Astrocyte of the cerebellum (primary cell): ENCODE measurements around the gene CHPT1.

Source experiments
- DNase-seq: peaks from one replicate; pipeline ENCODE4 v3.0.0-alpha.2; 2011; ENCODE audit warnings: low read depth
- H3K4me3 ChIP-seq: 2 replicates; pipeline ENCODE4 v1.5.1; 2011; ENCODE audit warnings: mild to moderate bottlenecking, low read depth, low read length, moderate library complexity
- CTCF ChIP-seq: IDR thresholded peaks from 2 replicates; pipeline ENCODE4 v1.5.1; 2012; ENCODE audit warnings: low read length, low read depth, moderate library complexity, mild to moderate bottlenecking; ENCODE audit errors: missing control alignments
- in situ Hi-C: cut with HindIII; loops from 2 replicates; pipeline ENCODE4 v1.10.0; 2017; ENCODE audit warnings: low sequenced_read_pairs

The CHPT1 gene

DNA sequence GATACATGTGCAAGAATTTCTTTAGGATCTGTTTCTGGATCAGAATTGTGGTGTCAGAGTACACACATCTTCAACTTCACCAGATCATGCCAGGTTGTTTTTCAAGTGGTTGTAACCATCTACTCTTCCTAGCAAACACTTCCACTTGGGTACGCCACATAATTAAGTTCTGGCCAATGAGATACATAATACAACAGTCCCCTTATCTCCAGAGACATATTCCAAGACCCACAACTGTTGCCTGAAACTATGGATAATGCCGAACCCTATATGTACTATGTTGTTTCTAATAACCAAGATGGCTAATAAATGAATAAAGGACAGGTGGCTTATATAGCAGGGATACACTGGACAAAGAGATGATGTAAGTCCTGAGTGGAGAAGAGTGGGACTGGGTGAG, 2.5 kb upstream of the CHPT1 start:
- no peak for TF ChIP-seq CTCF
- no peak for DNase-seq
- H3K4me3 ChIP-seq = no peak overlapping the region
- in situ Hi-C loops = no loop called here

DNA sequence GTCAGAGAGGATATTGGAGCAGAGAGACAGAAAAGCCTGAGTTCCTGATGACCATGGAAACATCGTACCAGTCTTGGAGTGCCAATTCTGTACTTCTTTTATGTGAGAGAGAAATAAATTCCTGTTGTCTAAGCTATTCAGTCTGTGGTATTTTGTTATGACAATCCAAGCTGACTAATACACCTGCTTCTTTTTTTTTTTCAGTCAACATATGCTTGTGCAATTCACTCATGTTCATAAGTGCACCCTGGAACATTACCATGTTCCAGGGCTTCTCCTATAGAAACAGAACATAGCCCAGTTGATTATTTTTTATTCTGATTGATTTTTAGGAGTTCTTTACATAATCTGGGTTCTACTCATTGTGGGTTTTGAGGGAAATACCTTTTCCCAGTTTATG, 1.7 kb upstream of the CHPT1 start:
- DNase-seq = no peak
- in situ Hi-C loops = no loop called here
- TF ChIP-seq CTCF = no peak
- no peak overlapping the region for H3K4me3 ChIP-seq

GRCh38 chr12:101696251-101697196, 916 bp upstream of the CHPT1 start:
- H3K4me3 ChIP-seq = peak overlapping the region; percentile 78
- no peak for TF ChIP-seq CTCF
- DNase-seq = no peak
- in situ Hi-C loops = no loop called here

- no peak for DNase-seq
- in situ Hi-C loops = no loop called here
- peak overlapping the region; percentile 78 for H3K4me3 ChIP-seq
- no peak for TF ChIP-seq CTCF
Measured at GRCh38 chr12:101697930-101698799, 725 bp downstream of the CHPT1 start.

DNA sequence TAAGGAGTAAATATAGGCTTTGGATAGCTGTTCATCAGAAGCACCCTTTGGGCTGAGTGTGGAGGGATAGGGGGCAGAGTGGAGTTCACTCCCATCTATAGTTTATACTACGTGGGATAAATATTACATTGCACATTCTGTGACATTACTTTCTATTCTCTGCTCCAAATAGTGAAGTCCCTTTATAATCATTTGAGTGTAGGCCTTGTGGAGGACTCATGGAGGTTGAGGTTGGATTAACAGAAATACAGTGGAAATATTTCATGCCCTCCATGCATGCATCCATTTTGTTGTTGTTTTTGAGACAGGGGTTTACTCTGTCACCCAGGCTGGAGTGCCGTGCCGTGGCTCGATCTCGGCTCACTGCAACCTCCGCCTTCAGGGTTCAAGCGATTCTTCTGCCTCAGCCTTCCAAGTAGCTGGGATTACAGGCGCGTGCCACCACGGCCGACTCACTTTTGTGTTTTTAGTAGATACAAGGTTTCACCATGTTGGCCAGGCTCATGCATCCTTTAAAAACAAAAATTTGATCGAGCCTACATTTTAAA, 1.4 kb downstream of the CHPT1 start:
- peak overlapping the region; percentile 78 for H3K4me3 ChIP-seq
- no peak for DNase-seq
- in situ Hi-C loops = no loop called here
- TF ChIP-seq CTCF = peak; percentile 51

GRCh38 chr12:101700299-101700820, 2.9 kb downstream of the CHPT1 start:
- no peak for TF ChIP-seq CTCF
- no peak for DNase-seq
- H3K4me3 ChIP-seq = no peak overlapping the region
- in situ Hi-C loops = no loop called here
